Effector memory CD4-positive, alpha-beta T cell (primary cell): Measurements from ENCODE around the gene SP1.
A peak's percentile ranks its signal among the peaks of the same experiment; 100 is the strongest.
"Not testable (repeated sequence)": the region's sequence is repeated elsewhere in the genome, so short reads cannot be mapped to it uniquely, and the experiment has no call there.

Experiments
- DNase-seq, 3 donors: peaks; one replicate each; pipeline ENCODE4 v3.0.0-alpha.2; 2020
- H3K27ac ChIP-seq: 2 replicates; pipeline ENCODE4 v1.7.0; 2013; ENCODE audit warnings: mild to moderate bottlenecking, low read length, moderate library complexity; ENCODE audit not compliant: insufficient read depth, poor library complexity, severe bottlenecking
- H3K27me3 ChIP-seq: replicated peaks from 2 replicates; pipeline ENCODE4 v1.7.0; 2013; ENCODE audit warnings: mild to moderate bottlenecking, low read length; ENCODE audit not compliant: insufficient read depth, control insufficient read depth, poor library complexity, severe bottlenecking
- H3K36me3 ChIP-seq: 2 replicates; pipeline ENCODE4 v1.7.0; 2013; ENCODE audit warnings: mild to moderate bottlenecking, low read length, moderate library complexity; ENCODE audit not compliant: control insufficient read depth, insufficient read depth
- H3K4me1 ChIP-seq: 2 replicates; pipeline ENCODE4 v1.7.0; 2013; ENCODE audit warnings: low read length, mild to moderate bottlenecking; ENCODE audit not compliant: control insufficient read depth, insufficient read depth, poor library complexity, severe bottlenecking
- H3K4me3 ChIP-seq: 2 replicates; pipeline ENCODE4 v1.7.0; 2013; ENCODE audit warnings: low read length, low read depth, mild to moderate bottlenecking; ENCODE audit not compliant: insufficient read depth, poor library complexity, severe bottlenecking
- H3K9me3 ChIP-seq: 2 replicates; pipeline ENCODE4 v1.7.0; 2013; ENCODE audit warnings: mild to moderate bottlenecking, low read length, moderate library complexity; ENCODE audit not compliant: control insufficient read depth
- total RNA-seq, 3 donors: gene quantifications; one replicate each; lab custom pipeline; 2026; lab: John Stamatoyannopoulos, UW

Gene SP1
- 135 to 187 (median 153) reads per million in 3 donors for total RNA-seq

GRCh38 chr12:53380104-53380793 lies at the start of gene SP1:
SP1 (plus strand) TSS chr12:53380176; CDS start chr12:53380292, 116 bp downstream.
- no peaks in the 10 kb centered on the region for H3K9me3 ChIP-seq
- H3K27me3 ChIP-seq = no peaks in the 10 kb centered on the region
- DNase-seq = peak; percentile 79 to 83 (median 82)
- H3K36me3 ChIP-seq = peaks cover 17% of the 10 kb centered on the region
- peak within 1 kb of the TSS; percentile 55 for H3K4me3 ChIP-seq
- H3K27ac ChIP-seq = peak within 1 kb of the TSS; percentile 84
- peaks cover 23% of the 10 kb centered on the region for H3K4me1 ChIP-seq

GRCh38 chr12:53330671-53331070 lies 49.3 kb upstream of the SP1 start:
- peaks cover 6% of the 10 kb centered on the region for H3K27me3 ChIP-seq
- no peak overlapping the region for H3K4me3 ChIP-seq
- no peak overlapping the region for H3K27ac ChIP-seq
- no peaks in the 10 kb centered on the region for H3K9me3 ChIP-seq
- no peak for DNase-seq
- H3K36me3 ChIP-seq = no peaks in the 10 kb centered on the region
- H3K4me1 ChIP-seq = peaks cover 7% of the 10 kb centered on the region

GRCh38 chr12:53332339-53332738 lies 47.6 kb upstream of the SP1 start:
- H3K4me3 ChIP-seq, H3K36me3 ChIP-seq, H3K27ac ChIP-seq, DNase-seq, H3K4me1 ChIP-seq, H3K9me3 ChIP-seq: not testable (repeated sequence)
- H3K27me3 ChIP-seq = peaks cover 17% of the 10 kb centered on the region

GRCh38 chr12:53332744-53333143 lies 47.2 kb upstream of the SP1 start:
- H3K4me3 ChIP-seq = no peak overlapping the region
- H3K27me3 ChIP-seq = peaks cover 20% of the 10 kb centered on the region
- no peaks in the 10 kb centered on the region for H3K4me1 ChIP-seq
- no peak overlapping the region for H3K27ac ChIP-seq
- no peaks in the 10 kb centered on the region for H3K9me3 ChIP-seq
- DNase-seq = no peak
- H3K36me3 ChIP-seq = no peaks in the 10 kb centered on the region

- H3K4me1 ChIP-seq = no peaks in the 10 kb centered on the region
- peaks cover 26% of the 10 kb centered on the region for H3K27me3 ChIP-seq
- no peak for DNase-seq
- no peaks in the 10 kb centered on the region for H3K9me3 ChIP-seq
- H3K4me3 ChIP-seq = no peak overlapping the region
- H3K36me3 ChIP-seq = no peaks in the 10 kb centered on the region
- H3K27ac ChIP-seq = no peak overlapping the region
Measured at GRCh38 chr12:53333289-53333688, 46.7 kb upstream of the SP1 start.

- DNase-seq = no peak
- no peaks in the 10 kb centered on the region for H3K36me3 ChIP-seq
- no peaks in the 10 kb centered on the region for H3K9me3 ChIP-seq
- H3K4me1 ChIP-seq = no peaks in the 10 kb centered on the region
- H3K4me3 ChIP-seq = no peak overlapping the region
- no peak overlapping the region for H3K27ac ChIP-seq
- H3K27me3 ChIP-seq = peaks cover 28% of the 10 kb centered on the region
Measured at GRCh38 chr12:53333845-53334244, 46.1 kb upstream of the SP1 start.

- H3K27ac ChIP-seq = no peak overlapping the region
- DNase-seq = no peak
- no peak overlapping the region for H3K4me3 ChIP-seq
- H3K4me1 ChIP-seq = no peaks in the 10 kb centered on the region
- H3K9me3 ChIP-seq = no peaks in the 10 kb centered on the region
- peaks cover 28% of the 10 kb centered on the region for H3K27me3 ChIP-seq
- H3K36me3 ChIP-seq = no peaks in the 10 kb centered on the region
Measured at GRCh38 chr12:53334822-53335221, 45.2 kb upstream of the SP1 start.

- no peaks in the 10 kb centered on the region for H3K4me1 ChIP-seq
- H3K36me3 ChIP-seq = no peaks in the 10 kb centered on the region
- peaks cover 28% of the 10 kb centered on the region for H3K27me3 ChIP-seq
- no peak for DNase-seq
- no peak within 1 kb of the TSS for H3K27ac ChIP-seq
- H3K9me3 ChIP-seq = no peaks in the 10 kb centered on the region
- no peak within 1 kb of the TSS for H3K4me3 ChIP-seq
Measured at GRCh38 chr12:53336181-53336681, 43.7 kb upstream of the SP1 start, which contains the start of gene SP7. SP7 (minus strand) TSS chr12:53336354; CDS start chr12:53335646, 708 bp downstream.

GRCh38 chr12:53338017-53338416 lies 42.0 kb upstream of the SP1 start:
- H3K27me3 ChIP-seq = peaks cover 28% of the 10 kb centered on the region
- H3K4me3 ChIP-seq = no peak overlapping the region
- H3K27ac ChIP-seq = no peak overlapping the region
- H3K4me1 ChIP-seq = no peaks in the 10 kb centered on the region
- no peaks in the 10 kb centered on the region for H3K9me3 ChIP-seq
- H3K36me3 ChIP-seq = no peaks in the 10 kb centered on the region
- DNase-seq = no peak

GRCh38 chr12:53338916-53339315 lies 41.1 kb upstream of the SP1 start:
- H3K9me3 ChIP-seq = no peaks in the 10 kb centered on the region
- H3K4me1 ChIP-seq = peaks cover under 1% of the 10 kb centered on the region
- H3K27ac ChIP-seq = no peak overlapping the region
- peaks cover 28% of the 10 kb centered on the region for H3K27me3 ChIP-seq
- no peaks in the 10 kb centered on the region for H3K36me3 ChIP-seq
- no peak overlapping the region for H3K4me3 ChIP-seq
- no peak for DNase-seq
